ENCODE results near the gene EIF4E2. TPM values are rescaled to one million over a fixed set of nuclear protein-coding genes. Genes with fewer than 3 reads are reported as not detected.

Gene EIF4E2
- total and polyA plus RNA-seq, 7 experiments from 2014 or later: 51.9 to 77.6 (median 61.6) TPM

DNA sequence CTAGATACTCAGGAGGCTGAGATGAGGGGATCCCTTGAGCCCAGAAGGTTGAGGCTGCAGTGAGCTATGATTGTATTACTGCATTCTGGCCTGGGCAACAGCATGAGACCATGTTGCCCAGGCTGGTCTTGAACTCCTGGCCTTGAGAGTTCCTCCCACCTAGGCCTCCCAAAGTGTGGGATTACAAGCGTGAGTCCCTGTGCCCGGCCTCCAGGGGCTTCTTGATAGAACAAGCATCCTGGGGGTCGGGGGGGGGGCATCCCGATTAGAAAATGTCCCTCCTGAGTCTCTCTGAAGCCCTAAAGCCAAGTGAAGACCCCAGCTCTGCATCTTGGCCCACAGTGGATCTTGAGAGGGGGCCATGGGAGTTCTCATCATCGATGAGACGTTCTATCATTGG lies 60.6 kb downstream of the EIF4E2 start:
- ATAC-seq (no peak), DNase-seq (no peak)
- Histone ChIP-seq H3K36me3 (ENCODE audit: control insufficient read depth in 2 of 3, insufficient read depth in 3 of 3, low read length in 3 of 3) (no peaks in the 10 kb centered on the region), H3K27ac (ENCODE audit: low read depth, low read length) (no peak overlapping the region), H3K4me1 (ENCODE audit: control insufficient read depth in 2 of 2, insufficient read depth in 2 of 2, low read length in 2 of 2) (peaks cover 0 to 5% of the 10 kb centered on the region in 2 donors), H3K27me3 (ENCODE audit: control insufficient read depth in 2 of 2, insufficient read depth in 2 of 2, low read length in 2 of 2) (no peaks in the 10 kb centered on the region), H3K4me3 (ENCODE audit: low read length) (no peak overlapping the region), H3K9me3 (ENCODE audit: control insufficient read depth in 2 of 3, low read length in 3 of 3) (no peaks in the 10 kb centered on the region)
- H3K4me3 Mint-ChIP-seq: no peak overlapping the region
- peaks cover 0 to 4% (median 3%) of the 10 kb centered on the region in 7 donors for H3K4me1 Mint-ChIP-seq
- POLR2A ChIA-PET: no interaction called here
- no peaks in the 10 kb centered on the region for H3K9me3 Mint-ChIP-seq
- no peaks in the 10 kb centered on the region for H3K27me3 Mint-ChIP-seq
- CTCF ChIA-PET: interaction anchor here (1.6 kb wide), 1 partner anchor 9 kb away, joined by 3 read pairs; no protein-coding TSS in a partner anchor
- intact Hi-C loops (cut with micrococcal nuclease): loop anchor here in 1 of 2 donors (1.0 kb wide), 3 partner anchors 58 to 640 kb away; partner anchors contain the start of genes ATG16L1 and GIGYF2
- no peaks in the 10 kb centered on the region for H3K36me3 Mint-ChIP-seq
- H3K27ac Mint-ChIP-seq: no peak overlapping the region

DNA sequence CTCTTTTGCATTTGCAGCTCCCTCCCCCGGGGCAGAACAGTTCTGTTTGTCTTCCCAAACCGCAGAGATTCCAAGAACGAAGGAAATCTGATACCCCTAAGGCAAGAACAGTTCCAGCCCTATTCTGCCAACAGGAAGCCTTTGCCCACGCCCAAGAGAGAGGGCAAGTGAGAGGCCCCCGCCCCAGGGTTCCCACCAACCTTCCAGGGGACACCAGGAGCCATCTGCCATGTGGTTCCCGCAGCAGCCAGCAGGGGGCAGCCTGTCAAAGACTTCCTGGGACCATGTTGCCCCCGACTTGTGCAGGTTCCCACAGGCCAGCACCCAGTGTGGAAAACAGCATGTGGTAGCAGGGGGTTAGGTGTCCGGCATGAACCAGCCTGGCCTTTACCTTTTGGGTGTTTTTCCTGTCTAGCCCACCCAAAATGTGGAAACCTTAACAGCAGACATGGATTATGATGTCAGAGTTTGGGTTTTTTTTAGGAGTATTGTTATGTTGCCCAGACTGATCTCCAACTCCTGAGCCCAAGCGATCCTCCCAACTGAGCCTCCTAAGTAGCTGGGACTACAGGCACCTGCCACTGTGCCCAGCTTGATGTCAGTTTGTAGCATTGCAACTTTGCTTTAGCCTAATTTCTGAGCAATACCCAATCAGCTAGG lies 61.2 kb downstream of the EIF4E2 start:
- no peaks in the 10 kb centered on the region for H3K36me3 ChIP-seq (ENCODE audit: control insufficient read depth in 2 of 3, insufficient read depth in 3 of 3, low read length in 3 of 3)
- ChIA-PET CTCF (interaction anchor here (0.8 kb wide), 1 partner anchor 14 kb away, joined by 3 read pairs; no protein-coding TSS in a partner anchor), POLR2A (no interaction called here)
- no peaks in the 10 kb centered on the region for H3K4me1 ChIP-seq (ENCODE audit: control insufficient read depth in 2 of 2, insufficient read depth in 2 of 2, low read length in 2 of 2)
- no peaks in the 10 kb centered on the region for H3K27me3 ChIP-seq (ENCODE audit: control insufficient read depth in 2 of 2, insufficient read depth in 2 of 2, low read length in 2 of 2)
- H3K9me3 ChIP-seq (ENCODE audit: control insufficient read depth in 2 of 3, low read length in 3 of 3): no peaks in the 10 kb centered on the region
- Mint-ChIP-seq H3K4me1 (no peaks in the 10 kb centered on the region), H3K36me3 (no peaks in the 10 kb centered on the region), H3K9me3 (no peaks in the 10 kb centered on the region), H3K27ac (no peak overlapping the region), H3K4me3 (no peak overlapping the region), H3K27me3 (no peaks in the 10 kb centered on the region)
- H3K4me3 ChIP-seq (ENCODE audit: low read length): no peak overlapping the region
- H3K27ac ChIP-seq (ENCODE audit: low read depth, low read length): no peak overlapping the region
- ATAC-seq (peak; percentile 72), DNase-seq (peak; percentile 18 to 72 (median 48))
- intact Hi-C loops (cut with micrococcal nuclease): loop anchor here in 1 of 2 donors (1.0 kb wide), 3 partner anchors 58 to 640 kb away; partner anchors contain the start of genes ATG16L1 and GIGYF2

DNA sequence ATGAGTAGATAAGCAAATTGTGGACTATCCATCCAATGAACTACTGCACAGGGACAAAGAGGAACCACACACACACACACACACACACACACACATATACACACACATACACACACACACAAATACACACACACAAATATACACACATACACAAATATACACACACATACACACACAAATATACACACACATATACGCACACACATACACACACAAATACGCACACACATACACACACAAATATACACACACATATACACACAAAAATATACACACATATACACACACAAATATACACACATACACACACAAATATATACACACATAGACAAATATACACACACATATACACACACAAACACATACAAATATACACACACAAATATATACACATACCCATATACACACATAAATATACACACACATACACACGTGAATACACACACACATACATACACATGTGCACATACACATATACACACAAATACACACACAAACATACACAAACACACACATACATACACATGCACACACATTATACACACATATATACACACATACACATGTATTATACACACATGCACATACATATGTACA lies 63.1 kb downstream of the EIF4E2 start:
- ChIA-PET CTCF (interaction anchor here (0.6 kb wide), 1 partner anchor 170 kb away, joined by 7 read pairs; no protein-coding TSS in a partner anchor), POLR2A (no interaction called here)
- intact Hi-C loops (cut with micrococcal nuclease): no loop called here
- no peaks in the 10 kb centered on the region for H3K36me3 ChIP-seq (ENCODE audit: control insufficient read depth in 2 of 3, insufficient read depth in 3 of 3, low read length in 3 of 3)
- peak overlapping the region in 2 of 9 donors; percentile 18 to 21 for H3K27ac Mint-ChIP-seq
- DNase-seq: no peak
- H3K27ac ChIP-seq (ENCODE audit: low read depth, low read length): no peak overlapping the region
- H3K36me3 Mint-ChIP-seq: no peaks in the 10 kb centered on the region
- no peak overlapping the region for H3K4me3 Mint-ChIP-seq
- H3K9me3 Mint-ChIP-seq: no peaks in the 10 kb centered on the region
- H3K4me1 Mint-ChIP-seq: no peaks in the 10 kb centered on the region
- H3K9me3 ChIP-seq (ENCODE audit: control insufficient read depth in 2 of 3, low read length in 3 of 3): no peaks in the 10 kb centered on the region
- H3K27me3 Mint-ChIP-seq: no peaks in the 10 kb centered on the region
- no peak for ATAC-seq
- H3K4me3 ChIP-seq (ENCODE audit: low read length): no peak overlapping the region
- no peaks in the 10 kb centered on the region for H3K27me3 ChIP-seq (ENCODE audit: control insufficient read depth in 2 of 2, insufficient read depth in 2 of 2, low read length in 2 of 2)
- H3K4me1 ChIP-seq (ENCODE audit: control insufficient read depth in 2 of 2, insufficient read depth in 2 of 2, low read length in 2 of 2): no peaks in the 10 kb centered on the region

DNA sequence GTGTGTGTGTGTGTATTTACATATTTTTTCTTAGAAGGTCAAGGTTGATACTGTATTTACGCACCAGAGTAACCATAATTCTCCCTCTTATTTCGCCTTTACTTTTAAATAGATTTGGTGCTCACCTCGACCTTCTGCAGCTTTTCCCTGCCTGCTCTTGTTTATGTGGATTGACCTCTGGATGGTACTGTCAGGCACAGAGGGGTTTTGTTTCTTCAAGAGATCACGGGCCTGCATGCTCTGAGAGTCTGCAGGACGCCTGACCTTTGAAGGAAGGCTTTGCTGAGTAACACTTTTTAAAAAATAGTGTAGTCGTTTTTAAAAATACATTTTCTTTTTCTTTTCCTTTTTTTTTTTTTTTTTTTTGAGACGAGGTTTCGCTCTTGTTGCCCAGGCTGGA lies 64.8 kb downstream of the EIF4E2 start:
- H3K4me3 Mint-ChIP-seq: no peak overlapping the region
- CTCF ChIA-PET: no interaction called here
- no peak overlapping the region for H3K27ac Mint-ChIP-seq
- H3K36me3 ChIP-seq (ENCODE audit: control insufficient read depth in 2 of 3, insufficient read depth in 3 of 3, low read length in 3 of 3): no peaks in the 10 kb centered on the region
- H3K4me1 Mint-ChIP-seq: no peaks in the 10 kb centered on the region
- H3K27me3 ChIP-seq (ENCODE audit: control insufficient read depth in 2 of 2, insufficient read depth in 2 of 2, low read length in 2 of 2): no peaks in the 10 kb centered on the region
- no peaks in the 10 kb centered on the region for H3K9me3 ChIP-seq (ENCODE audit: control insufficient read depth in 2 of 3, low read length in 3 of 3)
- POLR2A ChIA-PET: no interaction called here
- ATAC-seq (no peak), DNase-seq (no peak)
- no peaks in the 10 kb centered on the region for H3K9me3 Mint-ChIP-seq
- no peaks in the 10 kb centered on the region for H3K27me3 Mint-ChIP-seq
- no peak overlapping the region for H3K4me3 ChIP-seq (ENCODE audit: low read length)
- H3K36me3 Mint-ChIP-seq: no peaks in the 10 kb centered on the region
- H3K4me1 ChIP-seq (ENCODE audit: control insufficient read depth in 2 of 2, insufficient read depth in 2 of 2, low read length in 2 of 2): no peaks in the 10 kb centered on the region
- intact Hi-C loops (cut with micrococcal nuclease): no loop called here
- H3K27ac ChIP-seq (ENCODE audit: low read depth, low read length): no peak overlapping the region

Other genes with a start within 250 kb of the EIF4E2 start
- under 1 TPM in 2 of 5 experiments, not detected in 3; 0.24 TPM for gene ALPP, start 171.9 kb upstream of the EIF4E2 start, total RNA-seq
- not detected for gene ALPP, start 171.9 kb upstream of the EIF4E2 start, polyA plus RNA-seq
- gene ALPG, start 143.8 kb upstream of the EIF4E2 start, total RNA-seq: not detected
- not detected for gene ALPG, start 143.8 kb upstream of the EIF4E2 start, polyA plus RNA-seq
- gene ALPI, start 94.5 kb upstream of the EIF4E2 start, total RNA-seq: not detected
- not detected for gene ALPI, start 94.5 kb upstream of the EIF4E2 start, polyA plus RNA-seq
- gene ECEL1, start 62.9 kb upstream of the EIF4E2 start, total RNA-seq: not detected
- gene ECEL1, start 62.9 kb upstream of the EIF4E2 start, polyA plus RNA-seq: not detected
- gene PRSS56, start 30.3 kb upstream of the EIF4E2 start, total RNA-seq: not detected
- gene PRSS56, start 30.3 kb upstream of the EIF4E2 start, polyA plus RNA-seq: not detected
- not detected for gene CHRND, start 24.5 kb upstream of the EIF4E2 start, total RNA-seq
- gene CHRND, start 24.5 kb upstream of the EIF4E2 start, polyA plus RNA-seq: under 1 TPM in 1 of 2 donors, not detected in 1; 0.13 TPM
- gene CHRNG, start 11.0 kb upstream of the EIF4E2 start, total RNA-seq: not detected
- under 1 TPM; 0.10 to 0.26 TPM for gene CHRNG, start 11.0 kb upstream of the EIF4E2 start, polyA plus RNA-seq
- gene TIGD1, start 132 bp upstream of the EIF4E2 start, total RNA-seq: 10 to 100 TPM in 4 of 5 experiments, 1 to 10 TPM in 1; 9.7 to 23.4 (median 19.3) TPM
- gene TIGD1, start 132 bp upstream of the EIF4E2 start, polyA plus RNA-seq: 10 to 100 TPM; 17.1 to 23.8 TPM
- 1 to 10 TPM in 4 of 5 experiments, under 1 TPM in 1; 0.70 to 2.9 (median 2.1) TPM for gene EFHD1, start 82.9 kb downstream of the EIF4E2 start, total RNA-seq
- 1 to 10 TPM; 3.1 to 4.4 TPM for gene EFHD1, start 82.9 kb downstream of the EIF4E2 start, polyA plus RNA-seq
- gene GIGYF2, start 146.6 kb downstream of the EIF4E2 start, total RNA-seq: 10 to 100 TPM; 70.7 to 82.8 (median 79.8) TPM
- gene GIGYF2, start 146.6 kb downstream of the EIF4E2 start, polyA plus RNA-seq: 10 to 100 TPM; 25.3 to 29.9 TPM
- not detected for gene KCNJ13, start 225.9 kb downstream of the EIF4E2 start, total RNA-seq
- gene KCNJ13, start 225.9 kb downstream of the EIF4E2 start, polyA plus RNA-seq: under 1 TPM in 1 of 2 donors, not detected in 1; 0.50 TPM